Measurements from ENCODE around the gene TARBP1.
A peak's percentile ranks its signal among the peaks of the same experiment; 100 is the strongest.
"Not testable (repeated sequence)": the region's sequence is repeated elsewhere in the genome, so short reads cannot be mapped to it uniquely, and the experiment has no call there.

Gene TARBP1

GRCh38 chr1:234401658-234402057 is 77.3 kb downstream of the TARBP1 start:
- DNase-seq (ENCODE audit: low read depth, low spot score), result no peak
- no peak overlapping the region for H3K4me3 ChIP-seq (ENCODE audit: low read length)

- no peak overlapping the region for H3K4me3 ChIP-seq (ENCODE audit: low read length)
- peak; percentile 7 for DNase-seq (ENCODE audit: low read depth, low spot score)
These were observed 78.2 kb downstream of the TARBP1 start for GRCh38 chr1:234400773-234401172.

- H3K4me3 ChIP-seq (ENCODE audit: low read length); DNase-seq (ENCODE audit: low read depth, low spot score): not testable (repeated sequence)
These were observed 79.5 kb downstream of the TARBP1 start for GRCh38 chr1:234399515-234399914.

- no peak for DNase-seq (ENCODE audit: low read depth, low spot score)
- no peak overlapping the region for H3K4me3 ChIP-seq (ENCODE audit: low read length)
These were observed 80.1 kb downstream of the TARBP1 start for GRCh38 chr1:234398849-234399381.

GRCh38 chr1:234397732-234398131 is 81.2 kb downstream of the TARBP1 start:
- no peak overlapping the region for H3K4me3 ChIP-seq (ENCODE audit: low read length)
- DNase-seq (ENCODE audit: low read depth, low spot score), result no peak

GRCh38 chr1:234396871-234397270 is 82.1 kb downstream of the TARBP1 start:
- H3K4me3 ChIP-seq (ENCODE audit: low read length), result no peak overlapping the region
- DNase-seq (ENCODE audit: low read depth, low spot score), result no peak

- H3K4me3 ChIP-seq (ENCODE audit: low read length), result no peak overlapping the region
- no peak for DNase-seq (ENCODE audit: low read depth, low spot score)
These were observed 82.9 kb downstream of the TARBP1 start for GRCh38 chr1:234396092-234396491.

GRCh38 chr1:234395297-234395696 is 83.7 kb downstream of the TARBP1 start:
- DNase-seq (ENCODE audit: low read depth, low spot score), result no peak
- no peak overlapping the region for H3K4me3 ChIP-seq (ENCODE audit: low read length)

- DNase-seq (ENCODE audit: low read depth, low spot score), result no peak
- H3K4me3 ChIP-seq (ENCODE audit: low read length), result no peak overlapping the region
These were observed 85.8 kb downstream of the TARBP1 start for GRCh38 chr1:234393190-234393589.

- no peak overlapping the region for H3K4me3 ChIP-seq (ENCODE audit: low read length)
- no peak for DNase-seq (ENCODE audit: low read depth, low spot score)
These were observed 90.9 kb downstream of the TARBP1 start for GRCh38 chr1:234388094-234388493.

GRCh38 chr1:234386122-234386521 is 92.9 kb downstream of the TARBP1 start:
- H3K4me3 ChIP-seq (ENCODE audit: low read length), result no peak overlapping the region
- no peak for DNase-seq (ENCODE audit: low read depth, low spot score)

- DNase-seq (ENCODE audit: low read depth, low spot score), result no peak
- no peak overlapping the region for H3K4me3 ChIP-seq (ENCODE audit: low read length)
These were observed 97.1 kb downstream of the TARBP1 start for GRCh38 chr1:234381699-234382555.

GRCh38 chr1:234379591-234380109 is 99.3 kb downstream of the TARBP1 start:
- DNase-seq (ENCODE audit: low read depth, low spot score); H3K4me3 ChIP-seq (ENCODE audit: low read length): not testable (repeated sequence)

- no peak for DNase-seq (ENCODE audit: low read depth, low spot score)
- H3K4me3 ChIP-seq (ENCODE audit: low read length), result no peak overlapping the region
These were observed 103.3 kb downstream of the TARBP1 start for GRCh38 chr1:234375672-234376071.

- peak overlapping the region; percentile 95 for H3K4me3 ChIP-seq (ENCODE audit: low read length)
- DNase-seq (ENCODE audit: low read depth, low spot score), result no peak
These were observed 105.1 kb downstream of the TARBP1 start for GRCh38 chr1:234373959-234374254.

- H3K4me3 ChIP-seq (ENCODE audit: low read length), result peak within 1 kb of the TSS; percentile 95
These were observed 105.7 kb downstream of the TARBP1 start, which contains the start of gene COA6 for GRCh38 chr1:234373064-234373958. Gene COA6 (plus strand): TSS chr1:234373456. CDS start chr1:234373467, 11 bp downstream.

GRCh38 chr1:234372011-234372757 is 106.8 kb downstream of the TARBP1 start:
- peak overlapping the region; percentile 95 for H3K4me3 ChIP-seq (ENCODE audit: low read length)
- no peak for DNase-seq (ENCODE audit: low read depth, low spot score)

More at GRCh38 chr1:234373064-234373958, 105.7 kb downstream of the TARBP1 start, which contains the start of gene COA6:
- peak; percentile 98 for DNase-seq (ENCODE audit: low read depth, low spot score)

GRCh38 chr1:234371414-234371813 is 107.6 kb downstream of the TARBP1 start:
- DNase-seq (ENCODE audit: low read depth, low spot score), result no peak
- H3K4me3 ChIP-seq (ENCODE audit: low read length), result no peak overlapping the region

- H3K4me3 ChIP-seq (ENCODE audit: low read length), result no peak overlapping the region
- DNase-seq (ENCODE audit: low read depth, low spot score), result no peak
These were observed 109.2 kb downstream of the TARBP1 start for GRCh38 chr1:234369784-234370183.

All from Jurkat, Clone E6-1 (cell line).